PC-9 (cell line): ENCODE results near the gene XRCC5.

ENCODE experiments used
- EZH2 ChIP-seq: fragments of 200-600 bp; sonication (generic); IDR thresholded peaks from 2 replicates; pipeline ENCODE4 v1.8.0; 2017; ENCODE audit warnings: antibody characterized with exemption, low read depth
- TF ChIP-seq, protein P1 (sequence below): fragments of 200-600 bp; sonication (generic); conservative IDR thresholded peaks from 2 replicates; pipeline ENCODE4 v1.6.1; 2017; ENCODE audit warnings: mixed run types, antibody characterized with exemption, mild to moderate bottlenecking, moderate library complexity

- TF ChIP-seq EZH2 = no peak
- TF ChIP-seq, protein P1, sequence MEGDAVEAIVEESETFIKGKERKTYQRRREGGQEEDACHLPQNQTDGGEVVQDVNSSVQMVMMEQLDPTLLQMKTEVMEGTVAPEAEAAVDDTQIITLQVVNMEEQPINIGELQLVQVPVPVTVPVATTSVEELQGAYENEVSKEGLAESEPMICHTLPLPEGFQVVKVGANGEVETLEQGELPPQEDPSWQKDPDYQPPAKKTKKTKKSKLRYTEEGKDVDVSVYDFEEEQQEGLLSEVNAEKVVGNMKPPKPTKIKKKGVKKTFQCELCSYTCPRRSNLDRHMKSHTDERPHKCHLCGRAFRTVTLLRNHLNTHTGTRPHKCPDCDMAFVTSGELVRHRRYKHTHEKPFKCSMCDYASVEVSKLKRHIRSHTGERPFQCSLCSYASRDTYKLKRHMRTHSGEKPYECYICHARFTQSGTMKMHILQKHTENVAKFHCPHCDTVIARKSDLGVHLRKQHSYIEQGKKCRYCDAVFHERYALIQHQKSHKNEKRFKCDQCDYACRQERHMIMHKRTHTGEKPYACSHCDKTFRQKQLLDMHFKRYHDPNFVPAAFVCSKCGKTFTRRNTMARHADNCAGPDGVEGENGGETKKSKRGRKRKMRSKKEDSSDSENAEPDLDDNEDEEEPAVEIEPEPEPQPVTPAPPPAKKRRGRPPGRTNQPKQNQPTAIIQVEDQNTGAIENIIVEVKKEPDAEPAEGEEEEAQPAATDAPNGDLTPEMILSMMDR = no peak
Observed at GRCh38 chr2:216119986-216120385, 10.8 kb downstream of the XRCC5 start.
